Fibroblast of lung (primary cell): ENCODE measurements around the gene ANKRA2. TPM values are rescaled to one million over a fixed set of nuclear protein-coding genes. Genes with fewer than 3 reads are reported as not detected.

ENCODE experiments used
- DNase-seq, 2 donors: peaks; one replicate each; pipeline versions ENCODE4 v3.0.0 to v3.0.0-alpha.2; 2010; ENCODE audit warnings: low read depth in 2 of 2
- H2AFZ ChIP-seq: 2 replicates; pipeline ENCODE4 v1.5.1; 2012; ENCODE audit warnings: low read length, control low read depth, inconsistent platforms
- H3K27ac ChIP-seq: 2 replicates; pipeline ENCODE4 v1.5.1; 2011; ENCODE audit warnings: low read length, control low read depth; ENCODE audit not compliant: insufficient read depth
- H3K27me3 ChIP-seq: 2 replicates; pipeline ENCODE4 v1.5.1; 2011; ENCODE audit warnings: mild to moderate bottlenecking, low read length; ENCODE audit not compliant: control insufficient read depth, insufficient read depth
- H3K36me3 ChIP-seq: 2 replicates; pipeline ENCODE4 v1.5.1; 2011; ENCODE audit warnings: low read length; ENCODE audit not compliant: control insufficient read depth, insufficient read depth
- H3K4me1 ChIP-seq: 2 replicates; pipeline ENCODE4 v1.5.1; 2011; ENCODE audit warnings: low read length; ENCODE audit not compliant: control insufficient read depth, insufficient read depth; ENCODE audit errors: extremely low read depth
- H3K4me2 ChIP-seq: 2 replicates; pipeline ENCODE4 v1.5.1; 2011; ENCODE audit warnings: low read length, control low read depth; ENCODE audit not compliant: insufficient read depth; ENCODE audit errors: extremely low read depth
- H3K4me3 ChIP-seq, 4 experiments: fragments of 200-600 bp in 1 of 4; sonication (generic) in 1 of 4; replicated peaks in 1 of 4; 2 replicates each; pipeline ENCODE4 v1.5.1; 2011 to 2016; ENCODE audit warnings: low read length in 4 of 4, low read depth in 3 of 4, mild to moderate bottlenecking in 3 of 4, control low read depth in 2 of 4, inconsistent platforms in 1 of 4, mixed read lengths in 1 of 4; ENCODE audit not compliant: insufficient read depth in 1 of 4; ENCODE audit errors: control extremely low read depth in 1 of 4
- H3K79me2 ChIP-seq: 2 replicates; pipeline ENCODE4 v1.5.1; 2012; ENCODE audit warnings: mild to moderate bottlenecking, low read length, inconsistent platforms; ENCODE audit not compliant: control insufficient read depth, insufficient read depth
- H3K9ac ChIP-seq: 2 replicates; pipeline ENCODE4 v1.5.1; 2011; ENCODE audit warnings: mild to moderate bottlenecking, low read length, control low read depth; ENCODE audit not compliant: insufficient read depth
- H3K9me3 ChIP-seq: 2 replicates; pipeline ENCODE4 v1.5.1; 2012; ENCODE audit warnings: low read depth, low read length; ENCODE audit not compliant: control insufficient read depth, insufficient read depth
- H4K20me1 ChIP-seq: 2 replicates; pipeline ENCODE4 v1.5.1; 2011; ENCODE audit warnings: low read length; ENCODE audit not compliant: control insufficient read depth, insufficient read depth; ENCODE audit errors: extremely low read depth
- EZH2 ChIP-seq: IDR thresholded peaks from 2 replicates; pipeline ENCODE4 v1.5.1; 2012; ENCODE audit warnings: low read length, control low read depth, mild to moderate bottlenecking; ENCODE audit errors: missing control alignments
- polyA minus RNA-seq: library from RNA; depleted of rRNA, polyadenylated mRNA; stranded (reverse); fragments of >200 nt; gene quantifications from 2 replicates; pipeline ENCODE4 v1.2.3, GENCODE V29; 2011; ENCODE audit warnings: low replicate concordance
- polyA plus RNA-seq, 2 donors: library from polyadenylated mRNA; depleted of rRNA in 1 of 2; stranded (reverse) in 1 of 2; unstranded in 1 of 2; fragments of >200 nt; gene quantifications; 2 replicates each; pipeline ENCODE4 v1.2.1, GENCODE V29; 2011 to 2012; ENCODE audit warnings: missing spikeins in 1 of 2
- total RNA-seq: library from RNA; depleted of rRNA; stranded (reverse); fragments of >200 nt; gene quantifications from 2 replicates; pipeline ENCODE4 v1.2.1, GENCODE V29; 2014
- TF ChIP-seq, protein P1 (sequence below), 2 donors: IDR thresholded peaks in 1 of 2; conservative IDR thresholded peaks in 1 of 2; 1 replicate in 1 of 2; 2 replicates in 1 of 2; pipeline ENCODE4 v1.5.1; 2011 to 2012; ENCODE audit warnings: low read length in 2 of 2, control low read depth in 1 of 2, inconsistent platforms in 1 of 2, low read depth in 1 of 2, mild to moderate bottlenecking in 1 of 2

ANKRA2 gene, protein sequence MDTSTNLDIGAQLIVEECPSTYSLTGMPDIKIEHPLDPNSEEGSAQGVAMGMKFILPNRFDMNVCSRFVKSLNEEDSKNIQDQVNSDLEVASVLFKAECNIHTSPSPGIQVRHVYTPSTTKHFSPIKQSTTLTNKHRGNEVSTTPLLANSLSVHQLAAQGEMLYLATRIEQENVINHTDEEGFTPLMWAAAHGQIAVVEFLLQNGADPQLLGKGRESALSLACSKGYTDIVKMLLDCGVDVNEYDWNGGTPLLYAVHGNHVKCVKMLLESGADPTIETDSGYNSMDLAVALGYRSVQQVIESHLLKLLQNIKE
- 29.7 and 31.1 TPM in 2 replicates for total RNA-seq
- 10.4 and 15.0 TPM in 2 replicates for polyA plus RNA-seq
- 7.4 and 8.8 TPM in 2 replicates for polyA plus RNA-seq (2012)
- polyA minus RNA-seq: 1.9 TPM in 1 of 2 replicates, not detected in the other

DNA sequence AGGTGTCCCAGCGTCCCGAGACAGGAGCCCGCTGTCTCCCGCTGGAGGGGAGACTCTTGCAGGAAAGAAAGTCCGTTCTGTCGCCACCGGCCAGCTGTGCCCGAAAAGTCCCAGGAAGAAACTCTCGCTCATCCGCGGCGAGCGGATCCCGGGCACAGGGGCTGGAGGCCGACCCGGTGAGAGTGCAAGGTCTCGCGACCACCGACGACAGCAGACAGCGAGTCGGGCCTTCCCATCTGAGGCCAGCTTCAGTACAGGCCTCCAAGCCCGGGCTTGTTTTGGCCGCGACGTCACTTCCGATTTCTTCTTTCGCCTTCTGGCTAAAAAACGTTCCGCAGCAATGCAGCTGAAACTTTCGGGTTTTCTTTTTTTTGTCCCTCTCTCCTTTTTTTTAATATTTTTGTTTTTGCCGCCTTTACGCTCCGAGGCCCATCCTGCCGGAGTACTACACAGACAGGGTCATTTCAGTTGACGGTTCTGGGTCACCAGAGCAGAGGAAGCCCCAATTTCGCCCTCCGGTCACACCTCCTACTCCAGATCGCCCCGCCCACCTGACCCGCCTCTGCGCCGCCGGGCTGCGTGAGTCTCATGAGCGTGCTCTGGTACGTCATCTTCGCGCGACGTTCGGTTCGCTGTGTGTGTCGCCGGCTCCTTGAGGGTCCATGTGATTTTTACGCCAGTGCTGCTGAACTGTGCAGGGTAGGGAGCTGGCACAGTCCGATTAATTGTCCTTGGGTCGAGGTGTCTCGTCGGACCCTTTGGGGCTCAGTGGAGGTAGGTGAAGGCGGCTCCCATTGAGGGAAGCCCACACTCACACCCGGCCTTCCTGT is at the start of gene ANKRA2, which contains the start of gene UTP15:
Gene ANKRA2, minus strand, starts transcription at position 501 of the 830 bp plus-strand sequence. CDS start 2,758 bp downstream, outside the sequence.
Gene UTP15, plus strand, starts transcription at position 605 of the 830 bp plus-strand sequence. CDS start 1,602 bp downstream, outside the sequence.
- no peaks in the 10 kb centered on the region for H4K20me1 ChIP-seq
- peak within 1 kb of the TSS; percentile 97 for H3K9ac ChIP-seq
- TF ChIP-seq EZH2: no peak
- TF ChIP-seq, protein P1, sequence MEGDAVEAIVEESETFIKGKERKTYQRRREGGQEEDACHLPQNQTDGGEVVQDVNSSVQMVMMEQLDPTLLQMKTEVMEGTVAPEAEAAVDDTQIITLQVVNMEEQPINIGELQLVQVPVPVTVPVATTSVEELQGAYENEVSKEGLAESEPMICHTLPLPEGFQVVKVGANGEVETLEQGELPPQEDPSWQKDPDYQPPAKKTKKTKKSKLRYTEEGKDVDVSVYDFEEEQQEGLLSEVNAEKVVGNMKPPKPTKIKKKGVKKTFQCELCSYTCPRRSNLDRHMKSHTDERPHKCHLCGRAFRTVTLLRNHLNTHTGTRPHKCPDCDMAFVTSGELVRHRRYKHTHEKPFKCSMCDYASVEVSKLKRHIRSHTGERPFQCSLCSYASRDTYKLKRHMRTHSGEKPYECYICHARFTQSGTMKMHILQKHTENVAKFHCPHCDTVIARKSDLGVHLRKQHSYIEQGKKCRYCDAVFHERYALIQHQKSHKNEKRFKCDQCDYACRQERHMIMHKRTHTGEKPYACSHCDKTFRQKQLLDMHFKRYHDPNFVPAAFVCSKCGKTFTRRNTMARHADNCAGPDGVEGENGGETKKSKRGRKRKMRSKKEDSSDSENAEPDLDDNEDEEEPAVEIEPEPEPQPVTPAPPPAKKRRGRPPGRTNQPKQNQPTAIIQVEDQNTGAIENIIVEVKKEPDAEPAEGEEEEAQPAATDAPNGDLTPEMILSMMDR (conservative IDR thresholded peaks at IDR 0.05 in 1 of 2, IDR thresholded peaks at IDR 0.05 in 1 of 2; ENCODE audit: low read depth in 1 of 2, low read length in 2 of 2): no peak
- peak; percentile 98 to 99 for DNase-seq
- no peaks in the 10 kb centered on the region for H3K27me3 ChIP-seq
- peak within 1 kb of the TSS; percentile 97 for H3K4me2 ChIP-seq
- H2AFZ ChIP-seq: peak within 1 kb of the TSS; percentile 82
- peaks cover 2% of the 10 kb centered on the region for H3K36me3 ChIP-seq
- peaks cover 37% of the 10 kb centered on the region for H3K79me2 ChIP-seq
- peak within 1 kb of the TSS; percentile 97 for H3K27ac ChIP-seq
- H3K4me3 ChIP-seq: peak within 1 kb of the TSS; percentile 80 to 95 (median 90)
- peaks cover 5% of the 10 kb centered on the region for H3K4me1 ChIP-seq
- no peaks in the 10 kb centered on the region for H3K9me3 ChIP-seq

DNA sequence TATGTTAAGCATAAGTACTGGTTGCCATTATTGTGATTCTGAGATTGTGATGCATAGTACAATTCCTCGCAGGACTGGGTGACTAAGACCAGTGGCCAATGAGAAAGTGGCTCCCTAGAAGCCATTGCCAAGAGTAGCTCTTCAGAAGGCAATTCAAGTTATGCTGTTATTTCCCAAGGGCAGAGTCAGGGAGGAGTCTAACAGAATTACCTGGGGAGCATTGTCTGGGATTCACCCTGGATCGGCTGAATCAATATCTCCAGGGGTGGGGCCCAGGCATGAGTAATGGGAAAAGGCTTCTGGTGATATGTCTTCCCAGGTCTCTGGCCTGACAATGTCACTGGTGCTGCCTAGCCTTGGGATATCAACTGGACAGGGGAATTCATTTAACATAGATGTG is 49.6 kb upstream of the ANKRA2 start:
- Histone ChIP-seq H3K9me3 (no peaks in the 10 kb centered on the region), H3K4me1 (no peaks in the 10 kb centered on the region), H4K20me1 (no peaks in the 10 kb centered on the region), H3K9ac (no peak overlapping the region), H3K36me3 (no peaks in the 10 kb centered on the region), H3K79me2 (no peaks in the 10 kb centered on the region), H3K27ac (no peak overlapping the region), H3K27me3 (no peaks in the 10 kb centered on the region), H3K4me3 (no peak overlapping the region), H2AFZ (no peak overlapping the region), H3K4me2 (no peak overlapping the region)
- DNase-seq: no peak
- TF ChIP-seq, protein P1 (conservative IDR thresholded peaks at IDR 0.05 in 1 of 2, IDR thresholded peaks at IDR 0.05 in 1 of 2; ENCODE audit: low read depth in 1 of 2, low read length in 2 of 2): no peak
- TF ChIP-seq EZH2: no peak

DNA sequence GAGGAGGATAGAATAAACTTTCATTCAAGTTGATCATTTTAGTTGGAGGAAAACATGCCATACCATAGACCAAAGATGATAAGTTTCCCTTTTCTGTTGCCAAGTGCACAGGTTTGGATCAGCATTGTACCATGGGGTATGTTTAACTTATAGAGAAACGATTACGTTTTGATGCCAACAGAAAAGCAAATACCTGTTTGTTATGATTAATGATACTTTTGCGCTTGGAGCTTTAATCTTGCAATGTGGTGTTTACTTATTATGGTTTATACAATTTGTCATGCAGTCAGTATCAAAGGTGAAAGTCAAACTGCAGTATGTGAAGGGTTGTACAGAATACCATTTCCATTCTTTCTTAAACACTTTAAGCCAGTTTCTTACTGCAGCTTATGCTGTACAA is 47.4 kb upstream of the ANKRA2 start:
- Histone ChIP-seq H3K9me3 (no peaks in the 10 kb centered on the region), H3K27me3 (no peaks in the 10 kb centered on the region), H3K9ac (no peak overlapping the region), H3K36me3 (no peaks in the 10 kb centered on the region), H3K79me2 (no peaks in the 10 kb centered on the region), H3K4me2 (no peak overlapping the region), H3K4me1 (no peaks in the 10 kb centered on the region), H3K4me3 (no peak overlapping the region), H4K20me1 (no peaks in the 10 kb centered on the region), H2AFZ (no peak overlapping the region), H3K27ac (no peak overlapping the region)
- TF ChIP-seq, protein P1 (conservative IDR thresholded peaks at IDR 0.05 in 1 of 2, IDR thresholded peaks at IDR 0.05 in 1 of 2; ENCODE audit: low read depth in 1 of 2, low read length in 2 of 2): no peak
- DNase-seq: no peak
